GM10847 (cell line): ENCODE results near the gene KAT8.

ENCODE experiments used
- POLR2A ChIP-seq: IDR thresholded peaks from 2 replicates; pipeline ENCODE4 v1.6.1; 2011; ENCODE audit not compliant: insufficient read length; ENCODE audit errors: extremely low read depth

Gene KAT8

GRCh38 chr16:31147574-31147973 is 30.1 kb downstream of the KAT8 start:
- TF ChIP-seq POLR2A, result no peak

- no peak for TF ChIP-seq POLR2A
Observed at GRCh38 chr16:31148281-31148728, 30.8 kb downstream of the KAT8 start.

DNA sequence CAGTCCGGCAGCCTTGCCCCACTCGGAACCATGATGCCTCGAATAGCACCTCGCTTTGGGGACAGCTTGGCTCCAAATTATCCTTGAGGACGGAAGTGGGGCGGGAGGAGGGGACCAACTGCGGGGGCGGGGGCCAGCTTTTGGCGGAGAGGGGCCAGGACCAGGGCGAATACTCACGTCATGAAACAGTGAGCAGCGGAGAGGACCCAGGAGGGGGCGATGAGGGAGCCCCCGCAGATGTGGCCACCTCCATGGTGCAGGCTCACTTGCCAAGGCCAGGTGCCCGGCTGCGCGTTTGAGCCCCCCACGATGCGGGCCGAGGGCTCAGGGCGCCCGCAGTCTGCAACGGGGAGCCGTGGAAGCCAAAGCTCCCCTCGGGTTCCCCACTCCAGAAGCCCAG is 31.4 kb downstream of the KAT8 start:
- no peak for TF ChIP-seq POLR2A

- no peak for TF ChIP-seq POLR2A
Observed at GRCh38 chr16:31149332-31149731, 31.9 kb downstream of the KAT8 start.

- TF ChIP-seq POLR2A, result no peak
Observed at GRCh38 chr16:31149894-31150890, 32.7 kb downstream of the KAT8 start, which contains the start of gene PRSS36. TSS of gene PRSS36 (minus strand) at chr16:31150066. CDS start at chr16:31150035, 31 bp downstream.

DNA sequence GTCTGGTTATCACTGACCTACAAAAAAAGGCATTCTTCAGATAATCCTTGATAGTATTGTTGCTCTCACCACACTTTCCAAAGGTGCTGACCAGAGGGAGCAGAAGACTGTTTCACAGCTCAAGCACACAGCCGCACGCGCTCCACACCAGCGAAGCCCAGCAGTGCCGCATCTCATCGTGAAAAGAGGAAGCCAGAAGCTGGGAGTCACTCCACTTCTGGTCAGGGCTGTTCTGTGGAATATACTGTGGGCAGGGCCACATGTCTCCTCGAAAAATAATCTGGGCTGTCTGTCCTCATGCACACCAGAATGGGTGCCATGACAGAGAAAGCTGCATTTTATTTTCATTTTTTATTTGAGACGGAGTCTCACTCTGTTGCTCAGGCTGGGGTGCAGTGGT is 39.7 kb downstream of the KAT8 start:
- TF ChIP-seq POLR2A, result no peak

- TF ChIP-seq POLR2A, result no peak
Observed at GRCh38 chr16:31167315-31167714, 49.9 kb downstream of the KAT8 start.

GRCh38 chr16:31168848-31169247 is 51.4 kb downstream of the KAT8 start:
- no peak for TF ChIP-seq POLR2A

DNA sequence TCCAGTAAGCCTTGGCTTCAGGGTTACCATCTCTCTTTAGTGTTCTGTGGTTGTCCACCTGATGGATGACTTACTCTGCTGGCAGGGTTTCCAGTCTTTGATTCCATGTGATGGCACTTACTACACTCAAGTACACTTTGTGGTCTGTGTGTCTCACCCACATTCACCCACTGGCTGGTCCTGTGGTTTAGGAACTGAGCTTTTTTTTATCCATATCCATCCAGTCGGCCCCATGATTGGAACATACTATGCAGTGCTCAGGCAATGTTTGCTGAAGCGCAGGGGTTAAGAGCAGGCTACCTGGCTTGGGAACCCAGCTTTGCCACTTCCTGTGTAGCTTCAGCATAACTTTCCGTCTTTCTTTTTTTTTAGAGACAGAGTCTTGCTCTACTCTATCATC is 59.7 kb downstream of the KAT8 start:
- TF ChIP-seq POLR2A, result no peak

- TF ChIP-seq POLR2A, result no peak
Observed at GRCh38 chr16:31179219-31179746, 61.8 kb downstream of the KAT8 start.

GRCh38 chr16:31179747-31180459 is 62.4 kb downstream of the KAT8 start, which contains the start of gene FUS:
TSS of gene FUS (plus strand) at chr16:31180139. CDS start at chr16:31180215, 76 bp downstream.
- TF ChIP-seq POLR2A, result peak; percentile 100
